H1 (cell line): Measurements from ENCODE around the gene MYL5.

ENCODE experiments used
- EP300 ChIP-seq, 2 experiments: IDR thresholded peaks; 1 replicate in 1 of 2; 2 replicates in 1 of 2; pipeline ENCODE4 v1.6.1; 2011 to 2012; ENCODE audit warnings: low read depth in 2 of 2, low read length in 2 of 2, mild to moderate bottlenecking in 2 of 2, borderline replicate concordance in 1 of 2, inconsistent platforms in 1 of 2, moderate library complexity in 1 of 2
- EZH2 ChIP-seq: fragments of 200-600 bp; sonication (generic); IDR thresholded peaks from 2 replicates; pipeline ENCODE4 v1.7.1; 2012; ENCODE audit warnings: low read depth, mild to moderate bottlenecking, moderate library complexity, low read length, inconsistent platforms; ENCODE audit not compliant: severe bottlenecking
- JUND ChIP-seq: IDR thresholded peaks from 2 replicates; pipeline ENCODE4 v1.6.1; 2011; ENCODE audit warnings: mild to moderate bottlenecking, improper control_type of control experiment, low read length
- POLR2AphosphoS5 ChIP-seq: IDR thresholded peaks from 2 replicates; pipeline ENCODE4 v1.6.1; 2011; ENCODE audit warnings: low read depth, low read length
- TF ChIP-seq, protein P1 (sequence below), 3 experiments: IDR thresholded peaks; 1 replicate in 2 of 3; 2 replicates in 1 of 3; pipeline versions ENCODE4 v1.5.1 to v1.6.1; 2011; ENCODE audit warnings: low read length in 3 of 3, mild to moderate bottlenecking in 3 of 3, inconsistent platforms in 2 of 3, low read depth in 1 of 3, moderate library complexity in 1 of 3; ENCODE audit not compliant: insufficient read depth in 1 of 3; ENCODE audit errors: control extremely low read depth in 1 of 3

DNA sequence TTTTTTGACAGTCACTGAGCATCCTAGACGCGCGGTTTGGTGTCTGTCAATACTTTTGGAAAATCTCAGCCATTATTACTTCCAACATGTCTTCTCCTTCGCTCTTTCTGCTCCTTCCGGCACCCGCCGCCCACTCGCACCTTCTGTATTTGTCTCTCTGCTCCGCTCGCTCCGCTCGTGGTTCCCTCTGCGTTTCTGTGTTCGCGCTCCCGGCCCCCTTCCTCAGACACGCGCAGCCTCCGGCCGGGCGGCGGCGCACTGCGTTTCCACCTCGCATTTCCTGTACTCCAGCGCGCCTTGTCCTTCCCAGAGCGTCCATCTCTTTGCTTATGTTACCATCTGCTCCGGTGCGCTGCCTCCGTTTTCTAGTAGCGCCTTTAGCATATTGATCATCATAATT lies 27.9 kb upstream of the MYL5 start:
- TF ChIP-seq EP300 (IDR thresholded peaks at IDR 0.05; ENCODE audit: borderline replicate concordance in 1 of 2, low read depth in 2 of 2, low read length in 2 of 2) (no peak), EZH2 (no peak), JUND (no peak), POLR2AphosphoS5 (no peak)
- TF ChIP-seq, protein P1, sequence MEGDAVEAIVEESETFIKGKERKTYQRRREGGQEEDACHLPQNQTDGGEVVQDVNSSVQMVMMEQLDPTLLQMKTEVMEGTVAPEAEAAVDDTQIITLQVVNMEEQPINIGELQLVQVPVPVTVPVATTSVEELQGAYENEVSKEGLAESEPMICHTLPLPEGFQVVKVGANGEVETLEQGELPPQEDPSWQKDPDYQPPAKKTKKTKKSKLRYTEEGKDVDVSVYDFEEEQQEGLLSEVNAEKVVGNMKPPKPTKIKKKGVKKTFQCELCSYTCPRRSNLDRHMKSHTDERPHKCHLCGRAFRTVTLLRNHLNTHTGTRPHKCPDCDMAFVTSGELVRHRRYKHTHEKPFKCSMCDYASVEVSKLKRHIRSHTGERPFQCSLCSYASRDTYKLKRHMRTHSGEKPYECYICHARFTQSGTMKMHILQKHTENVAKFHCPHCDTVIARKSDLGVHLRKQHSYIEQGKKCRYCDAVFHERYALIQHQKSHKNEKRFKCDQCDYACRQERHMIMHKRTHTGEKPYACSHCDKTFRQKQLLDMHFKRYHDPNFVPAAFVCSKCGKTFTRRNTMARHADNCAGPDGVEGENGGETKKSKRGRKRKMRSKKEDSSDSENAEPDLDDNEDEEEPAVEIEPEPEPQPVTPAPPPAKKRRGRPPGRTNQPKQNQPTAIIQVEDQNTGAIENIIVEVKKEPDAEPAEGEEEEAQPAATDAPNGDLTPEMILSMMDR (IDR thresholded peaks at IDR 0.05; ENCODE audit: control extremely low read depth in 1 of 3, insufficient read depth in 1 of 3, low read depth in 1 of 3, low read length in 3 of 3) = no peak
